GM06990 (cell line): ENCODE measurements around the gene AGFG2.

Experiments used
- DNase-seq: peaks from one replicate; pipeline ENCODE4 v3.0.0-alpha.2; 2011; ENCODE audit not compliant: insufficient read length; ENCODE audit errors: extremely low read depth
- H3K27me3 ChIP-seq: replicated peaks from 2 replicates; pipeline ENCODE4 v1.6.0; 2011; ENCODE audit warnings: low read length; ENCODE audit not compliant: control insufficient read depth, insufficient read depth
- H3K36me3 ChIP-seq: 2 replicates; pipeline ENCODE4 v1.5.1; 2011; ENCODE audit warnings: low read length; ENCODE audit not compliant: control insufficient read depth, insufficient read depth
- H3K4me3 ChIP-seq: replicated peaks from 2 replicates; pipeline ENCODE4 v1.5.1; 2011; ENCODE audit warnings: low read depth, mild to moderate bottlenecking, control low read depth, low read length
- CTCF ChIP-seq: IDR thresholded peaks from 2 replicates; pipeline ENCODE4 v1.5.1; 2011; ENCODE audit warnings: low read length, control low read depth, mild to moderate bottlenecking, inconsistent platforms; ENCODE audit not compliant: insufficient read depth, poor library complexity, severe bottlenecking

AGFG2 gene

DNA sequence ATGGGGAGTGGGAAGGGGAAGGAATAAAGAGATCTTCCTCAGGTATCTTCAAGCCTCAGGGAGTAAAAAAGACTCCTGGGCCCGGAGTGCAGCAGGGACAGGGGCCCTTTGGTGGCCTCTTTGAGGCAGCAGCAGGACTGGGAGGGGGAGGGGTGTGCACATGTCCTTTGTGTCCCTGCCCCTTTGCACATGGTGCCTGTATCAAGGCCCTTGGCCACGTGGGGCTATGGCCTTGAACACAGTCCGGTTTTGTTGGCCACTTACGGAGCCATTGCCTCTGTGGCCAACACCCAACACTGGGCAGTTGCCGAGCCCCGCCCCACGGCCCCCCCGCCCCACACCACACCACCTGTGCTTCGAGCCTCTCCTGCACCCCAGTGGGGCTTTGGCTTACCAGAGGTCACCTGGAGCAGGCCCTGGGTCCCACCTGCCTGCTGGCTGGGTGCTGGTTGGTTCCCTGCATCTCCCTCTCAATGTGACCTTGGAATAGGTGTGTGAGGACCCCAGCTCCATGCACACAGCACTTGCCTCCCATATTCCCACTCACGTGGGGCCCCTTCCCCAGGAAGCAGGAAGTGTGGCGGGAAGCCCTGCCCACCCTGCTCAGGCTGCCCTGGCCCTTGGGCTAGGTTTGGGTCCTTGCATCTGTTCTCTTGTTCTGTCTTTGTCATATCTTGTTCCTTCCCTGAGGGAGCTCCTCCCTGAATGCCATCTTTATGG lies 29.3 kb downstream of the AGFG2 start:
- no peak for DNase-seq
- H3K4me3 ChIP-seq = no peak overlapping the region
- no peaks in the 10 kb centered on the region for H3K27me3 ChIP-seq
- TF ChIP-seq CTCF = no peak
- H3K36me3 ChIP-seq = peaks cover 17% of the 10 kb centered on the region

GRCh38 chr7:100568896-100569844 lies 30.2 kb downstream of the AGFG2 start:
- H3K36me3 ChIP-seq = peaks cover 15% of the 10 kb centered on the region
- H3K4me3 ChIP-seq = no peak overlapping the region; the same call in 1 of the 2 replicates
- no peaks in the 10 kb centered on the region for H3K27me3 ChIP-seq
- peak; percentile 44 for TF ChIP-seq CTCF
- DNase-seq = peak; percentile 68

- Histone ChIP-seq H3K4me3 (no peak overlapping the region), H3K27me3 (no peaks in the 10 kb centered on the region), H3K36me3 (peaks cover 17% of the 10 kb centered on the region)
- DNase-seq = no peak
- TF ChIP-seq CTCF = no peak
Observed at GRCh38 chr7:100570954-100571828, 32.2 kb downstream of the AGFG2 start.

- Histone ChIP-seq H3K27me3 (no peaks in the 10 kb centered on the region), H3K36me3 (peaks cover 19% of the 10 kb centered on the region), H3K4me3 (no peak overlapping the region)
- DNase-seq = no peak
- no peak for TF ChIP-seq CTCF
Observed at GRCh38 chr7:100571829-100572116, 32.8 kb downstream of the AGFG2 start.

- no peaks in the 10 kb centered on the region for H3K27me3 ChIP-seq
- no peak overlapping the region for H3K4me3 ChIP-seq
- H3K36me3 ChIP-seq = peaks cover 20% of the 10 kb centered on the region
- DNase-seq = no peak
- TF ChIP-seq CTCF = peak; percentile 9
Observed at GRCh38 chr7:100572281-100572948, 33.4 kb downstream of the AGFG2 start.
